ENCODE measurements around the gene ARHGEF2.
A peak's percentile ranks its signal among the peaks of the same experiment; 100 is the strongest.

Gene ARHGEF2

DNA sequence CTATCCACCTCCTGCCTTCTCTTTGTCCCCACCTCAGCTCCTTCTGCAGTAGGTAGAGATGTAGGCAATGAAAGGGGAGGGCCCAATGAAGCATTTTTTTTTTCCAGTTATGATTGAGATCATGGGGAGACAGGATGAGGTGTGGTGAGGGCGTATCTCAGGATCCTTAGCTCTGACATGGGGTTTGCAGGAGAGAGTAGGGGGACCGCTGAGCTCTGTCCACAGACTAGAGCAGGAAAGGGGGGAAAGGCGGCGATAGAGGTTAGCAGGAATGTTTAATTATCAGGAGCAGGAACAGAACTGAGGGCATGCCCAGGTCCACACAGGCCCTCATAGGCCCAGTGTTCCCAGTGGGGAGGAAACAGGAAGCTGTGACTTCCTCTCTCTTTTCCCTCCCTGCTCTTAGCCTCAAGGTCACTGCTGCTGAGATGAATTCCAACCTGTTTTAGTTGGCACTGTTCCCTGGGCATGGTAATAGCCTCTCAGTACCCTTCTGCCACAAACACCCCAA, 37.8 kb downstream of the ARHGEF2 start:
- peak overlapping the region; percentile 20 to 69 (median 56) for H3K9ac ChIP-seq
- H3K4me2 ChIP-seq: peak overlapping the region; percentile 75 to 95 (median 86)
- no peaks in the 10 kb centered on the region for H3K27me3 ChIP-seq
- H4K20me1 ChIP-seq: peaks cover 0 to 22% (median 10%) of the 10 kb centered on the region in 11 experiments; a peak in 11 of 22 replicates
- no peaks in the 10 kb centered on the region for H3K9me3 ChIP-seq (replicated peaks in 1 of 11)
- peaks cover 0 to 18% (median 4%) of the 10 kb centered on the region in 11 experiments; a peak in 6 of 22 replicates for H3K36me3 ChIP-seq
- peak overlapping the region in 7 of 10 experiments; percentile 0 to 48 (median 24); a peak in 6 of 20 replicates for H3K4me3 ChIP-seq
- peaks cover 71 to 79% (median 75%) of the 10 kb centered on the region in 10 experiments for H3K4me1 ChIP-seq
- H3K27ac ChIP-seq: peak overlapping the region; percentile 43 to 69 (median 57); a peak in 20 of 22 replicates
- TF ChIP-seq Cebpa-rat (IDR thresholded peaks at IDR 0.05): no peak

DNA sequence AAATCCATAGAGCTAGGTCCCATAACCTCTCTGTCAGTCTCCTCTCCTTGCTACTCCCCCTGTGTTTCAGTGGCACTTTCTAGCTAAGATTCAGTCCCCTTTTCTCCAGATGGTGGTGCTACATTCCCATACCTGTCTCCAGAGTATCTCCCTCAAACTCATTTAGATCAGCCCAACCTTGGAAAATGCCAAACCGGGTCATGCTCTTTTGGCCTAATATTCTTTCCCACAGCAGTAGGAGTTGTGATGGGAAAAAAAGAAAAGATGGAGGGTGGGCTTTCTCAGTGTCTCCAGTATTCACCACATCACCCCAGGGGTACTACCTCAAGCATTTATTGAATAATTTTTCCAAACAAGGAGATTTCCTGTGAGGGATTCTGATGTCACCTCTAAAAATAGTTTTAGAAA, 40.1 kb downstream of the ARHGEF2 start:
- H3K4me3 ChIP-seq: no peak overlapping the region
- H3K9me3 ChIP-seq (replicated peaks in 1 of 11): no peaks in the 10 kb centered on the region
- no peak overlapping the region for H3K27ac ChIP-seq
- H3K4me2 ChIP-seq: peak overlapping the region in 9 of 11 experiments; percentile 1 to 95 (median 85); a peak in 13 of 22 replicates
- H3K4me1 ChIP-seq: peaks cover 55 to 67% (median 61%) of the 10 kb centered on the region in 10 experiments
- H3K9ac ChIP-seq: no peak overlapping the region
- no peaks in the 10 kb centered on the region for H3K27me3 ChIP-seq
- peaks cover under 1 to 6% (median 4%) of the 10 kb centered on the region in 11 experiments; a peak in 19 of 22 replicates for H3K36me3 ChIP-seq
- peaks cover 0 to 20% (median 6%) of the 10 kb centered on the region in 11 experiments; a peak in 15 of 22 replicates for H4K20me1 ChIP-seq
- no peak for TF ChIP-seq Cebpa-rat (IDR thresholded peaks at IDR 0.05)

DNA sequence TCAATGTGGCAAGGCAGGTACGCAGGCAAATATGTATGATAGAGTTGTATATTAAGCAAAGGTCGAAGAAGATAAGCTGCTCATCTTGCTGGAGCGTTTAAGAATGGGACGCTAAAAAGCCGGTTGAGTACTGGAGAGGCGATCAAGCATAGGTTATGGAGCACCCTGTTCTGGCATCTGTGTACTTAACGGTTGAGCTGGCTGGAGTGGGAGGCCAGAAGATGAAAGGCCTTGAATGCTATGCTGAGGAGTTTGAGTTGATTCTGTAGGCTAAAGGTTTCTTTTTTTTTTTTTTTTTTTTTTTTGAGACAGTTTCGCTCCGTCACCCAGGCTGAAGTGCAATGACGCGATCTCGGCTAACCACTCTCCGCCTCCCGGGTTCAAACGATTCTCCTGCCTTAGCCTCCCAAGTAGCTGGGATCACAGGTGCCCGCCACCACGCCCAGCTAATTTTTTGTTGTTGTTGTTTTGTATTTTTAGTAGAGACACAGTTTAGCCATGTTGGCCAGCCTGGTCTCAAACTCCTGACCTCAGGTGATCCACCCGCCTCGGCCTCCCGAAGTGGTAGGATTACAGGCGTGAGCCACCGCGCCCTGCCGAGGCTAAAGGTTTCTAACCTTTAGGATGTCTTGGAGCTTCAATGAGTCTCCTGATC, 43.3 kb downstream of the ARHGEF2 start:
- peak overlapping the region; percentile 80 to 97 (median 88) for H3K4me3 ChIP-seq

GRCh38 chr1:155934097-155934935, 44.0 kb downstream of the ARHGEF2 start, which contains the start of gene KHDC4:
Gene KHDC4 (minus strand): TSS chr1:155934413. CDS start chr1:155934373, 40 bp downstream.
- H3K36me3 ChIP-seq: peaks cover 39 to 45% (median 43%) of the 10 kb centered on the region in 11 experiments
- peak within 1 kb of the TSS; percentile 89 to 98 (median 93) for H3K27ac ChIP-seq
- peak within 1 kb of the TSS; percentile 80 to 97 (median 88) for H3K4me3 ChIP-seq
- H3K4me1 ChIP-seq: peaks cover 43 to 57% (median 54%) of the 10 kb centered on the region in 10 experiments
- H3K27me3 ChIP-seq: no peaks in the 10 kb centered on the region
- H4K20me1 ChIP-seq: peaks cover 34 to 47% (median 44%) of the 10 kb centered on the region in 11 experiments
- no peaks in the 10 kb centered on the region for H3K9me3 ChIP-seq (replicated peaks in 1 of 11)
- H3K4me2 ChIP-seq: peak within 1 kb of the TSS; percentile 86 to 96 (median 92)
- peak within 1 kb of the TSS; percentile 91 to 99 (median 96) for H3K9ac ChIP-seq
- TF ChIP-seq Cebpa-rat (IDR thresholded peaks at IDR 0.05): no peak

More for the DNA sequence above, 43.3 kb downstream of the ARHGEF2 start:
- H3K27ac ChIP-seq: peak overlapping the region; percentile 89 to 98 (median 93)
- H3K9me3 ChIP-seq (replicated peaks in 1 of 11): no peaks in the 10 kb centered on the region
- H3K36me3 ChIP-seq: peaks cover 32 to 37% (median 36%) of the 10 kb centered on the region in 11 experiments
- peaks cover 27 to 39% (median 36%) of the 10 kb centered on the region in 11 experiments for H4K20me1 ChIP-seq
- H3K4me1 ChIP-seq: peaks cover 50 to 63% (median 60%) of the 10 kb centered on the region in 10 experiments
- H3K27me3 ChIP-seq: no peaks in the 10 kb centered on the region
- H3K9ac ChIP-seq: peak overlapping the region; percentile 91 to 99 (median 96)
- peak overlapping the region; percentile 71 to 94 (median 86) for H3K4me2 ChIP-seq
- no peak for TF ChIP-seq Cebpa-rat (IDR thresholded peaks at IDR 0.05)

- Histone ChIP-seq H4K20me1 (peaks cover 41 to 53% (median 50%) of the 10 kb centered on the region in 11 experiments), H3K27me3 (no peaks in the 10 kb centered on the region), H3K4me3 (peak overlapping the region; percentile 80 to 97 (median 88)), H3K9ac (peak overlapping the region; percentile 91 to 99 (median 96)), H3K4me2 (peak overlapping the region; percentile 81 to 96 (median 91)), H3K27ac (peak overlapping the region; percentile 89 to 98 (median 93)), H3K36me3 (peaks cover 46 to 52% (median 50%) of the 10 kb centered on the region in 11 experiments), H3K9me3 (replicated peaks in 1 of 11) (no peaks in the 10 kb centered on the region), H3K4me1 (peaks cover 36 to 51% (median 48%) of the 10 kb centered on the region in 10 experiments)
- no peak for TF ChIP-seq Cebpa-rat (IDR thresholded peaks at IDR 0.05)
These were observed 44.7 kb downstream of the ARHGEF2 start for GRCh38 chr1:155933591-155934096.

DNA sequence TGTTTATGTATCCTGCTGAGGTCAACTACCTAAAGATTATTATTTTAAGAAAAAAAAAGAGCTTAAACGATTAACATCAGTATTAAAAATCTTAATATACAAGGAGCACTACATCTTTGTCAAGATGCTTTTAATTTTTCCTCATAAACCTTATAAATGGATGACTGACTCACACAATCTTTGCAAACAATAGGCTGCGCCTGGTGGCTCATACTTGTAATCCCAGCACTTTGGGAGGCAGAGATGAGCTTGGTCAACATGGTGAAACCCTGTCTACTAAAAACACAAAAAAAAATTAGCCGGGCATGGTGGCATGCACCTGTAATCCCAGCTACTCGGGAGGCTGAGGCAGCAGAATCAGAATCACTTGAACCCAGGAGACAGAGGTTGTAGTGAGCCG, 45.9 kb downstream of the ARHGEF2 start:
- peaks cover 58 to 63% (median 62%) of the 10 kb centered on the region in 11 experiments for H3K36me3 ChIP-seq
- H4K20me1 ChIP-seq: peaks cover 50 to 65% (median 62%) of the 10 kb centered on the region in 11 experiments
- no peaks in the 10 kb centered on the region for H3K27me3 ChIP-seq
- H3K4me1 ChIP-seq: peaks cover 31 to 45% (median 41%) of the 10 kb centered on the region in 10 experiments
- H3K4me3 ChIP-seq: peak overlapping the region; percentile 80 to 97 (median 88); a peak in 15 of 20 replicates
- TF ChIP-seq Cebpa-rat (IDR thresholded peaks at IDR 0.05): no peak
- no peaks in the 10 kb centered on the region for H3K9me3 ChIP-seq (replicated peaks in 1 of 11)
- peak overlapping the region; percentile 81 to 96 (median 91) for H3K4me2 ChIP-seq
- H3K9ac ChIP-seq: peak overlapping the region; percentile 91 to 99 (median 96); a peak in 19 of 22 replicates
- H3K27ac ChIP-seq: no peak overlapping the region

DNA sequence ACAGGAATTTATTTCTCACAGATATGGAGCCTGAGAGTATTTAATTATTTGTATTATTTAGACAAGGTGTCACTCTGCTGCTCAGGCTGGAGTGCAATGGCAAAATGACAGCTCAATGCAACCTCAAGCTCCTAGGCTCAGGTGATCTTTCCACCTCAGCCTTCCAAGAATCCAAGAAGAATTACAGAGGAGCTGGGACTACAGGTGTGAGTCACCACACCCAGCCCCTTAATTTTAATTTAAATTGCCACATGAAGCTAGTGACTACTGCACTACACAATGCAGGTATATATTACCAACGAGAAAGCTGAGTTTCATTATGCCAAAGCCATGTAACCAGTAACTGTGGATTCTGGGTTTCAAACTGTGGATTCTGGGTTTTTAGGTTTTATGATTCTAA, 46.3 kb downstream of the ARHGEF2 start:
- H3K4me3 ChIP-seq: peak overlapping the region in 9 of 10 experiments; percentile 80 to 97 (median 87); a peak in 14 of 20 replicates
- H3K4me1 ChIP-seq: peaks cover 31 to 45% (median 41%) of the 10 kb centered on the region in 10 experiments
- no peak for TF ChIP-seq Cebpa-rat (IDR thresholded peaks at IDR 0.05)
- H3K27me3 ChIP-seq: no peaks in the 10 kb centered on the region
- peaks cover 62 to 67% (median 66%) of the 10 kb centered on the region in 11 experiments for H3K36me3 ChIP-seq
- H3K4me2 ChIP-seq: peak overlapping the region; percentile 81 to 96 (median 91)
- H3K27ac ChIP-seq: no peak overlapping the region
- no peaks in the 10 kb centered on the region for H3K9me3 ChIP-seq (replicated peaks in 1 of 11)
- peak overlapping the region in 9 of 11 experiments; percentile 43 to 99 (median 95); a peak in 17 of 22 replicates for H3K9ac ChIP-seq
- peaks cover 53 to 69% (median 66%) of the 10 kb centered on the region in 11 experiments for H4K20me1 ChIP-seq
